ENCODE data around the gene SDHD.

The SDHD gene

GRCh38 chr11:112129656-112130055 lies 43.0 kb downstream of the SDHD start:
- H3K4me3 ChIP-seq (ENCODE audit: control insufficient read depth, low read depth, low read length): no peak overlapping the region
- TF ChIP-seq CTCF (conservative IDR thresholded peaks at IDR 0.05; ENCODE audit: control insufficient read depth, insufficient read depth, low read depth, low read length): no peak
- DNase-seq (ENCODE audit: low read depth): no peak

GRCh38 chr11:112132737-112133136 lies 46.1 kb downstream of the SDHD start:
- no peak for DNase-seq (ENCODE audit: low read depth)
- no peak for TF ChIP-seq CTCF (conservative IDR thresholded peaks at IDR 0.05; ENCODE audit: control insufficient read depth, insufficient read depth, low read depth, low read length)
- H3K4me3 ChIP-seq (ENCODE audit: control insufficient read depth, low read depth, low read length): no peak overlapping the region

GRCh38 chr11:112134473-112134872 lies 47.8 kb downstream of the SDHD start:
- no peak for TF ChIP-seq CTCF (conservative IDR thresholded peaks at IDR 0.05; ENCODE audit: control insufficient read depth, insufficient read depth, low read depth, low read length)
- no peak for DNase-seq (ENCODE audit: low read depth)
- H3K4me3 ChIP-seq (ENCODE audit: control insufficient read depth, low read depth, low read length): no peak overlapping the region

- TF ChIP-seq CTCF (conservative IDR thresholded peaks at IDR 0.05; ENCODE audit: control insufficient read depth, insufficient read depth, low read depth, low read length): no peak
- DNase-seq (ENCODE audit: low read depth): no peak
- no peak overlapping the region for H3K4me3 ChIP-seq (ENCODE audit: control insufficient read depth, low read depth, low read length)
Observed at GRCh38 chr11:112143597-112143996, 56.9 kb downstream of the SDHD start.
